ENCODE results near the gene MTR.
"Not testable (repeated sequence)": the region's sequence is repeated elsewhere in the genome, so short reads cannot be mapped to it uniquely, and the experiment has no call there.

DNA sequence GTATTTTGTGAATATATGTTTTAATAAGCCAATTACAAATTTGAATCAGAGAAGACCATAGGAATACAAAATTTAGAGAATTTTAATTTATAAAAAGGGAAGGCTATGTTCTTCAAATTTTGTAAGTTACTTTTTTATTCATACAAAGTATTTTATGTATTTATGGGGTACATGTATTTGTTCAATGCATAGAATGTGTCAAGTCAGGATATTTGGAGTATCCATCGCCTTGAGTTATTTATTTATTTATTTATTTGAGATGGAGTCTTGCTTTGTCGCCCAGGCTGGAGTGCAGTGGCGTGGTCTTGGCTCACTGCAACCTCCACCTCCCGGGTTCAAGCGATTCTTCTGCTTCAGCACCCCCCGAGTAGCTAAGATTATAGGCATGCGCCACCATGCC is 116.0 kb downstream of the MTR start:
- TF ChIP-seq SUZ12 (IDR thresholded peaks at IDR 0.05); BHLHE40 (IDR thresholded peaks at IDR 0.05; ENCODE audit: borderline replicate concordance); ELF4 (IDR thresholded peaks at IDR 0.05); TARDBP (IDR thresholded peaks at IDR 0.05); SP1 (IDR thresholded peaks at IDR 0.05); CTBP1 (IDR thresholded peaks at IDR 0.05; ENCODE audit: borderline replicate concordance); HDGF (IDR thresholded peaks at IDR 0.05; ENCODE audit: borderline replicate concordance): not testable (repeated sequence)
- TF ChIP-seq, protein P1, sequence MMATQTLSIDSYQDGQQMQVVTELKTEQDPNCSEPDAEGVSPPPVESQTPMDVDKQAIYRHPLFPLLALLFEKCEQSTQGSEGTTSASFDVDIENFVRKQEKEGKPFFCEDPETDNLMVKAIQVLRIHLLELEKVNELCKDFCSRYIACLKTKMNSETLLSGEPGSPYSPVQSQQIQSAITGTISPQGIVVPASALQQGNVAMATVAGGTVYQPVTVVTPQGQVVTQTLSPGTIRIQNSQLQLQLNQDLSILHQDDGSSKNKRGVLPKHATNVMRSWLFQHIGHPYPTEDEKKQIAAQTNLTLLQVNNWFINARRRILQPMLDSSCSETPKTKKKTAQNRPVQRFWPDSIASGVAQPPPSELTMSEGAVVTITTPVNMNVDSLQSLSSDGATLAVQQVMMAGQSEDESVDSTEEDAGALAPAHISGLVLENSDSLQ (IDR thresholded peaks at IDR 0.05) = not testable (repeated sequence)
